Neural progenitor cell (in vitro differentiated cells): Measurements from ENCODE around the gene DXO.

Experiments
- CTCF ChIP-seq: fragments of 200-600 bp; sonication (generic); IDR thresholded peaks from 2 replicates; pipeline ENCODE4 v1.5.1; 2017; ENCODE audit warnings: antibody characterized with exemption, mild to moderate bottlenecking
- EZH2 ChIP-seq: fragments of 200-600 bp; sonication (generic); IDR thresholded peaks from 2 replicates; pipeline ENCODE4 v1.6.1; 2017; ENCODE audit warnings: antibody characterized with exemption, mild to moderate bottlenecking, moderate library complexity
- EZH2phosphoT487 ChIP-seq: fragments of 200-600 bp; sonication (generic); IDR thresholded peaks from 2 replicates; pipeline ENCODE4 v1.6.1; 2017; ENCODE audit warnings: antibody characterized with exemption

GRCh38 chr6:31968326-31968725 is 3.6 kb downstream of the DXO start:
- TF ChIP-seq CTCF (no peak), EZH2 (no peak), EZH2phosphoT487 (no peak)
